ENCODE data around the gene MRAS. TPM values are rescaled to one million over a fixed set of nuclear protein-coding genes. Genes with fewer than 3 reads are reported as not detected.
"Not testable (repeated sequence)": the region's sequence is repeated elsewhere in the genome, so short reads cannot be mapped to it uniquely, and the experiment has no call there.

MRAS gene
- total RNA-seq, 2 donors from 2014 or later: 174 to 288 TPM

GRCh38 chr3:138451595-138452162, 103.3 kb downstream of the MRAS start:
- no peaks in the 10 kb centered on the region for H3K36me3 ChIP-seq
- TF ChIP-seq CTCF (IDR thresholded peaks at IDR 0.05): no peak
- DNase-seq (ENCODE audit: low spot score): no peak
- no peaks in the 10 kb centered on the region for H3K27me3 ChIP-seq
- H3K4me3 ChIP-seq: no peak overlapping the region
- no peak overlapping the region for H3K27ac ChIP-seq
- H3K9me3 ChIP-seq: no peaks in the 10 kb centered on the region
- no peaks in the 10 kb centered on the region for H3K4me1 ChIP-seq

GRCh38 chr3:138452436-138452835, 104.1 kb downstream of the MRAS start:
- no peak for DNase-seq (ENCODE audit: low spot score)
- TF ChIP-seq CTCF (IDR thresholded peaks at IDR 0.05): no peak
- H3K4me1 ChIP-seq: no peaks in the 10 kb centered on the region

GRCh38 chr3:138453940-138454339, 105.6 kb downstream of the MRAS start:
- not testable (repeated sequence) for H3K9me3 ChIP-seq; H3K4me1 ChIP-seq; DNase-seq (ENCODE audit: low spot score)

More at GRCh38 chr3:138452436-138452835, 104.1 kb downstream of the MRAS start:
- Histone ChIP-seq H3K27me3 (no peaks in the 10 kb centered on the region), H3K27ac (no peak overlapping the region), H3K4me3 (no peak overlapping the region), H3K9me3 (no peaks in the 10 kb centered on the region), H3K36me3 (no peaks in the 10 kb centered on the region)

More at GRCh38 chr3:138453940-138454339, 105.6 kb downstream of the MRAS start:
- H3K4me3 ChIP-seq, H3K27me3 ChIP-seq, H3K36me3 ChIP-seq, H3K27ac ChIP-seq: not testable (repeated sequence)

Other genes with a start within 250 kb of the MRAS start
- 1 to 10 TPM; 4.0 to 4.6 TPM for gene DZIP1L, start 233.0 kb upstream of the MRAS start, total RNA-seq
- not detected for gene A4GNT, start 216.2 kb upstream of the MRAS start, total RNA-seq
- 1 to 10 TPM; 6.9 to 8.1 TPM for gene DBR1, start 173.7 kb upstream of the MRAS start, total RNA-seq
- 10 to 100 TPM; 28.6 to 33.8 TPM for gene ARMC8, start 161.3 kb upstream of the MRAS start, total RNA-seq
- not detected for gene NME9, start 18.7 kb upstream of the MRAS start, total RNA-seq
- 1 to 10 TPM; 1.6 to 2.6 TPM for gene ESYT3, start 86.0 kb downstream of the MRAS start, total RNA-seq
- gene CEP70, start 245.7 kb downstream of the MRAS start, total RNA-seq: 10 to 100 TPM; 18.9 to 24.3 TPM